GM20431 (cell line): Measurements from ENCODE around the gene TMEM8B.
"Not testable (repeated sequence)": the region's sequence is repeated elsewhere in the genome, so short reads cannot be mapped to it uniquely, and the experiment has no call there.

Experiments used
- in situ Hi-C: fragments of 300-500 bp; cut with MseI, MboI; formaldehyde crosslinking; loops from one replicate; pipeline ENCODE4 v1.15.0; 2020; ENCODE audit warnings: low sequenced_read_pairs; ENCODE audit not compliant: unreplicated experiment

TMEM8B gene

GRCh38 chr9:35861161-35861897, 32.3 kb downstream of the TMEM8B start:
- in situ Hi-C loops = no loop called here

- in situ Hi-C loops = no loop called here
Observed at GRCh38 chr9:35862328-35862727, 33.3 kb downstream of the TMEM8B start.

GRCh38 chr9:35863583-35863982, 34.6 kb downstream of the TMEM8B start:
- in situ Hi-C loops = no loop called here

GRCh38 chr9:35864695-35865255, 35.7 kb downstream of the TMEM8B start:
- in situ Hi-C loops = no loop called here

- in situ Hi-C loops = no loop called here
Observed at GRCh38 chr9:35867538-35867937, 38.5 kb downstream of the TMEM8B start.

- in situ Hi-C loops = no loop called here
Observed at GRCh38 chr9:35868933-35869332, 39.9 kb downstream of the TMEM8B start.

GRCh38 chr9:35869621-35870216, 40.7 kb downstream of the TMEM8B start:
- in situ Hi-C loops = no loop called here

GRCh38 chr9:35870351-35870923, 41.4 kb downstream of the TMEM8B start, which contains the start of gene OR13J1:
Gene OR13J1 (minus strand): TSS chr9:35870401. CDS start chr9:35870401, 0 bp downstream.
- in situ Hi-C loops = no loop called here

GRCh38 chr9:35871545-35871944, 42.5 kb downstream of the TMEM8B start:
- in situ Hi-C loops = no loop called here

- in situ Hi-C loops = no loop called here
Observed at GRCh38 chr9:35872505-35872904, 43.5 kb downstream of the TMEM8B start.

GRCh38 chr9:35882263-35882848, 53.3 kb downstream of the TMEM8B start:
- in situ Hi-C loops = loop anchor here (10.0 kb wide), 1 partner anchor 58 kb away; the partner anchor contains the start of genes FAM221B and TMEM8B

GRCh38 chr9:35882996-35883395, 54.0 kb downstream of the TMEM8B start:
- in situ Hi-C loops = loop anchor here (10.0 kb wide), 1 partner anchor 58 kb away; the partner anchor contains the start of genes FAM221B and TMEM8B

GRCh38 chr9:35884908-35885307, 55.9 kb downstream of the TMEM8B start:
- in situ Hi-C loops = loop anchor here (10.0 kb wide), 1 partner anchor 60 kb away; the partner anchor contains the start of genes FAM221B and TMEM8B

- in situ Hi-C loops = no loop called here
Observed at GRCh38 chr9:35891646-35892045, 62.6 kb downstream of the TMEM8B start.

- in situ Hi-C loops = no loop called here
Observed at GRCh38 chr9:35892051-35892450, 63.0 kb downstream of the TMEM8B start.

- in situ Hi-C loops = no loop called here
Observed at GRCh38 chr9:35896570-35896969, 67.5 kb downstream of the TMEM8B start.

- in situ Hi-C loops = not testable (repeated sequence)
Observed at GRCh38 chr9:35897376-35898099, 68.5 kb downstream of the TMEM8B start.

- in situ Hi-C loops = no loop called here
Observed at GRCh38 chr9:35898337-35898736, 69.3 kb downstream of the TMEM8B start.

- in situ Hi-C loops = no loop called here
Observed at GRCh38 chr9:35899021-35899420, 70.0 kb downstream of the TMEM8B start.

GRCh38 chr9:35903049-35903448, 74.0 kb downstream of the TMEM8B start:
- in situ Hi-C loops = no loop called here
